AG09309 (cell line): ENCODE measurements around the gene PYGM.

Experiments
- DNase-seq: peaks from one replicate; pipeline ENCODE4 v3.0.0-alpha.2; 2010; ENCODE audit warnings: low read depth
- H3K4me3 ChIP-seq: 2 replicates; pipeline ENCODE4 v1.5.1; 2011; ENCODE audit warnings: mild to moderate bottlenecking, low read depth, low read length, moderate library complexity; ENCODE audit not compliant: control insufficient read depth
- TF ChIP-seq, protein P1 (sequence below): IDR thresholded peaks from 2 replicates; pipeline ENCODE4 v1.5.1; 2011; ENCODE audit warnings: mild to moderate bottlenecking, low read depth, low read length, inconsistent platforms; ENCODE audit not compliant: insufficient read depth, control insufficient read depth; ENCODE audit errors: missing control alignments

The PYGM gene

DNA sequence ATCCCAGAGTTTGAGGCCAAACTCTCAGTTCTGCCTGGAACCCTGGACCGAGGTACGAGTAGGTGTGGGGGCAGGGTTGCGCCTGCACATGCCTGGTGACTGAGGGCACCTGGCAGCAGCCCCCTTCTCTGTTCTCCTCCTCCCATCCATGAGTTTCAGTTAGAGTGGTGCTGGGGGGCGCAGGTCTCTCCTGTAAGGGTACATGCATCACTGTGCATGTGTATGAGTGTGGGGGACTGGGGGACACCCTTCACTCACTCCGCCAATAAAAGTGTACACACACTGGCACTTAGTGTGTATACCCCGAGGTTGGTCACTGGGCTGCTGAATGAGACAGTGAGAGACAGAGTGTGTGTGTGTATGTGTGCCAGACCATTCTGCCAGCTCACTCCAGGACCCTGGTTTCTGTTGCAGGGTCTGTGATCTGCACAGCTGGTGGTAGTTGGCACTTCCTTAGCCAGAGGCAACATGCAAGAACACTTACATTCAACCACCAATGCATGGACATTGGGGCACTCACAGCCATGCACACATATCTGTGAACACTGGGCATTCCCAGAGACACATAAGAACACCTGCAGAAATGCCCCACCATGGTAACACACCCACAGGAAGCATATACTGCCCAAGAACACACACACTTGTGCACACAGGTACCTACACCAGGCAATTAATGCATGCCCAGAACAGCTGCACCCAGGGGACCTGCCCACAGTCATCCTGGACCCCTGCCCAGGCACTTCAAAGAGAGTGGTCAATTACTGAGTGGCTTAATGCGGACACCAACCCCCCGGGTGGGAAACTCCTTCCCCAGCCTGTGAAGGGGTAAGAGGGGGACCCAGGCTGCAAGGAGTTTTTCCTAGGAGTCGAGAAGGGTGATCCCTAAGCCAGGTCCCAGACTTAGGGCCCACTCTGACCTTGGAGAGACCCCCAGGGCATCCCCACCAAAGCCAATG is 35.6 kb downstream of the PYGM start:
- no peak overlapping the region for H3K4me3 ChIP-seq
- DNase-seq = no peak
- TF ChIP-seq, protein P1, sequence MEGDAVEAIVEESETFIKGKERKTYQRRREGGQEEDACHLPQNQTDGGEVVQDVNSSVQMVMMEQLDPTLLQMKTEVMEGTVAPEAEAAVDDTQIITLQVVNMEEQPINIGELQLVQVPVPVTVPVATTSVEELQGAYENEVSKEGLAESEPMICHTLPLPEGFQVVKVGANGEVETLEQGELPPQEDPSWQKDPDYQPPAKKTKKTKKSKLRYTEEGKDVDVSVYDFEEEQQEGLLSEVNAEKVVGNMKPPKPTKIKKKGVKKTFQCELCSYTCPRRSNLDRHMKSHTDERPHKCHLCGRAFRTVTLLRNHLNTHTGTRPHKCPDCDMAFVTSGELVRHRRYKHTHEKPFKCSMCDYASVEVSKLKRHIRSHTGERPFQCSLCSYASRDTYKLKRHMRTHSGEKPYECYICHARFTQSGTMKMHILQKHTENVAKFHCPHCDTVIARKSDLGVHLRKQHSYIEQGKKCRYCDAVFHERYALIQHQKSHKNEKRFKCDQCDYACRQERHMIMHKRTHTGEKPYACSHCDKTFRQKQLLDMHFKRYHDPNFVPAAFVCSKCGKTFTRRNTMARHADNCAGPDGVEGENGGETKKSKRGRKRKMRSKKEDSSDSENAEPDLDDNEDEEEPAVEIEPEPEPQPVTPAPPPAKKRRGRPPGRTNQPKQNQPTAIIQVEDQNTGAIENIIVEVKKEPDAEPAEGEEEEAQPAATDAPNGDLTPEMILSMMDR = no peak

DNA sequence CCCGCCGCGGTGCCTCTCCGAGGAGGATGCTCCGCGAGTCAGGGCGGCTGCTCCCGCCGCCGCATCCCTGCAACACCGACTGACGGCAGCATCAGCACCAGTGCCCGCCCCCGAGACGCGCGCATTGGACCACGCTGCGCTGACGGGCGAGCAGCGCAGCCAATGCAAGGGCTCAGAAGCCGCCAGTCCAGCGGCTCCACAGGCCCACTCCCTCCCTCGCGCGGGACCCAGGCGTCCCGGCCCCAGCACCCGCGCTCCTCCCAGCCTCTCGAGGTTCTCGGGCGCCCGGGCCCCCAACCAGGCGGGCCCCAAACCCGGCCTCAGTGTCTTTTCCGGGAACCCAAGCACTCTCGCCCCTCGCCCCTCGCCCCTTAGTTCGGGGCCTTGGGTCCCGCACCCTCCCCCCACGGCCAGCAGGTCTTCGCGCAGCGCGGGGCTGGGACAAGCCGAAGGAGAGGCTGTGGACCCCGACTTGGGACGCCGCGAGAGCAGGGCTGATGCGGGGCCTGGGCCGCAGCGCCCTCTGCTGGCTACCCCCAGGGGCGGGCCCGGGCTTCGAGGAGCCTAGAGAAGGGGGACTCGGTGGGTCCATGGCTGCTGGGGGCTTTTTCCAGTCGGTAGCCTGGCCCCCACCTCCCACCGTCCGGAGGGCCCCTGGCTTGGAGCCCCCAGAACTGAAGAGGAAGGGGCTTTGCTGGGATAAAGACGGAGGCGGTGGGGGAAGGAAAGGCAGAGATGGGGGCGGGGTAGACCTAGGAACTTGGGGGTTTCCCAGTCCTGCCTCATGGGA is 36.5 kb downstream of the PYGM start, which contains the start of gene NRXN2:
NRXN2 (minus strand) TSS at position 81 of the 790 bp plus-strand sequence. CDS start 9,498 bp downstream, outside the sequence.
- no peak for DNase-seq
- TF ChIP-seq, protein P1 = peak; percentile 94
- H3K4me3 ChIP-seq = peak within 1 kb of the TSS; percentile 73

DNA sequence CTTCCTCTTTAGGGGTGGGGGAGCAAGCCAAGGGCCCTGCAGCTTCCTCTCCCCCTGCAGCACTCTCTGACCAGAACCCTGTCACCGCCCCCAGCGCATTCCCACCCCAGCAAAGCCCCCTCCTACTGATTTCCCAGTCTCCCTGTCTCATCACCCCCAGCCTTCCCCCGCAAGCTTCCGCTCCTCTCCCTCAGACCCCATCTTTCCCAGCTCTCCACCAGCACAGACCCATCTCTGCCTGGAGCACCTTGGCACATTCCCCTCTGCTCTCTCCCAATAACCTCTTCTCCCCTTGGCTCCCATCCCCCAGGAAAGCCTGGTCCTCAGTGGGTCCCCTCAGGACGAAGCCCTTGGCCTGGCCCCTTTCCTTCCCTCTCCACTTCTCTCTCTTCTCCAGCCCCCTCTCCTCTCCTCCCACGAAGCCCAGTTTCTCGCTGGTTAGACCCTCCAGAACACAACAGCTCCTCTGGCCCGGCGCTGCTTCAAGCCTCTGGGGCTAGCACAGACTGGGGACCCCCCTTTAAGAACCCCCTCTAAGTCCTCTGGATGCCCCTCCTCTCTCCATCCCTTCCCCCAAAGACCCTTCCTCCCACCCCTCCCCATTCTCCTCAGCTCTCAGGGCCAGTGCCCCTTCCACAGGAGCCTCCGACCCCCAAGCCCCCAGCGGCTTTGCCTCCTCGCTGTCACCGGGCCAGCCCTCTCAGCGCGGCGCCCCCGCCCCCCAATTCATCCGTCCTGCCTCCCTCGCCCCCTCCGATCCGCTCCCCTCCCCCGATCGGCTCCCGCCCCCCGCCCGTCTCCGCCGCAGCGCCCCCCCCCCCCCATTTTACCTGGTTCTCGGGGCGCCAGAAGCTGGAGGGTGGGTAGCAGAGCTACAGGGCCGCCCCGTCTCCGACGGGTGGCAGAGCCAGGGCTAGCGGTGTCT is 37.4 kb downstream of the PYGM start:
- H3K4me3 ChIP-seq = no peak overlapping the region
- TF ChIP-seq, protein P1 = no peak
- DNase-seq = no peak

DNA sequence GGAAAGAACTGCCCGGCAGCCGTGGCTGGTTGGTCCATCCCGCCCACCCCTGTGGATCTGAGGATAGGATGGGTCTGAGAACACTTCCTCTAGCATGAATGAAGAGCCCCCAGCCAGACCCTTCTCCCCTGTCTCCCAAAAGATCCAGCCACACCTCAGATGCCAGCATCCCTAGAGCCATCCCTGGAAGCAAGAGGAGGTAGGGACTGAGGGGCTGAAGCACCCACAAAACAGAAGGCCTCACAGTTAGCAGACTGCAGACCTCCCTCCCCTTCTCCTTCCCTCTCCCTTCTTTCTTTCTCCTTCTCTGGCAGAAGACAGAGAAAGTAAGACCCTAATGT is 38.4 kb downstream of the PYGM start:
- no peak for DNase-seq
- no peak overlapping the region for H3K4me3 ChIP-seq
- TF ChIP-seq, protein P1 = no peak

DNA sequence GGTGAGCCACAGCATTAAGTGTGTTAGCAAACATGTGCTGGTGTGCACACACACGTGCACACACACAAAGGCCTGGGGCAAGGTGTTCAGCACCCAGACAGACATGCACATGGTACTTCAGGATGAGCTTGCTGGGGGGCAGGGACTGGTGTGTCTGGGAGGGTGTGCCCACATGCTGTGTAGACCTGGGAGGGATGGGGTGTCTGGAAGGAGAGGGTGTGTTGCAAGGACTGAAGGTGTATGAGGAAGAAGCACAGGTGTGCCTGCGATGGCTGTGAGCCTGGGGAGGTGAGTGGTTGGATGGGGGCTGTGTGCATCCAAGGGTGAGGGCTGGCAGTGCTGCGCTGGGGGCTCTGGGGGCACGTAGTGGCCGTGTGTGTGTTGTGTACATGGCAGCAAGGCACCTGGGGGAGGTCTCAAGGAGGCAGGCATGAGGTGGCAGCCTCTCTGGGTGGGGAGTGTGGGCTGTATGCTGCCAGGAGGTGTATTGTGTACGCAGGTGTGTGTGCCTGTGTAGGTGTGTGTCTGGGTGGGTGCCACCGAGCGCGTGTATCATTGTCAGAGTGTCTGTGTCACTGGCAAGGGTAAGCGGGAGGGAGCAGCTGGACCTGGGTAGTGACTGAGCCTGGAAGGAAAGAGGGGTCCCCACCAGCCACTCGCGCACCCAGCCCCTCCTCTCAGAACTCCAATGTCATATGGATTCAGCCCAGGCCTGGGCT is 39.0 kb downstream of the PYGM start:
- no peak for DNase-seq
- TF ChIP-seq, protein P1 = no peak
- no peak overlapping the region for H3K4me3 ChIP-seq

DNA sequence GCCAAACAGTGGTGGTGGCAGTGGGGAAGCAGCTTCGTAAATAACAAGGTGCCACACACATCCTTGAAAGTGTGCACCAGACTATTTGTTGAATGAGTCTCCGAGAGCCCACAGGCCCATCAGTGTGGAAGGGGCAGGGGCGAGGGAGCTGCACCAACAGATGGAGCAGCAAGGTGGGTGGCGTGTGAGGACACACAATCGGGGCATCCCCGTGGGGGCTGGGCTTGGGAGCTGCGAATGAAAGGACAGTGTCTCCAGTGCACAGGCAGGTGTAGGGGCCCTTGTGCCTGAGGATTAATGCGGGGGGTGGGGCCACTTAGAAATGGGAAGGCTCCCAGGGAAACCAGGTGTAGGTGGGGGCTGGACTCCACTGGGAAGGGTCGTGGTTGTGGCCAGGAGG is 39.6 kb downstream of the PYGM start:
- H3K4me3 ChIP-seq = no peak overlapping the region
- TF ChIP-seq, protein P1 = no peak
- no peak for DNase-seq
